ENCODE data around the gene SYNCRIP.
"Not testable (repeated sequence)": the region's sequence is repeated elsewhere in the genome, so short reads cannot be mapped to it uniquely, and the experiment has no call there.

SYNCRIP gene

DNA sequence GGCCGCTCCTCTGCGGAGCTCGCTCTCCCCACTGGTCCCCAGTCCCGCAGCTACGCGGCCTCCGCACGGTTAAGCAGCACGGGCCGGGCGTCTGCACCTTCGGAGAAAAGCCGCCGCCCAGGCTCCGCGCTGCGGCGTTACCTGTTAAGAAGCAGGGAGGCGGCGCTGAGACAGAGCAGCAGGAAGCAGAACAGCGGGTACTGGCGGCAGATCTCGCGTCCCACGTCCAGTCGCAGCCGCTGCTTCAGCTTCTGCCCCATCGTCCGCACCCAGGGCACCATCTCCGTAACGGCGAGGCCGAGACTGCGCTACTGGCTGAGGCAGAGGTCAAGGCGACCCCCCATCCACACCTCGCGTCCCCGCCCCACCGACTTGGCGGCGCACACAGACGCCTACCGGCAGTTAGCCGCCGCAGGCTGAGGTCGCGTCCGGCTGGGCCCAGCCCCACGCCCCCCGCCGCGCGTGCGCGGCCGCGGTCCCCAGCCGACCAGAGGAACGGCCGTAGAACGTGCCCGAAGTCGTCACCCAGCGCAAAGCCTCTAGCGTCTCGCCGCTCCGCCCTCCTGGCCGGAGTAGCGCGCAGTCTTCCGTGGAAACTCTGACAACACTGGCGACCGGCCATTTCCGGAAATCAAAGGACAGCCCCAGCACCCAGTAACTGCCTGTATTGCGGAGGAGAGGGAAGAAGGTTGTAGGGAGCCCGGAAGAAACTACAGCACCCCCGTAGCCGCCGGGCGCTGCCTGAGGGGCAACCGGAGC, 49.1 kb downstream of the SYNCRIP start, which contains the start of gene SNX14:
SNX14 (minus strand) TSS at position 421 of the 759 bp plus-strand sequence; CDS start at position 281, 140 bp downstream.
- peak; percentile 19 for DNase-seq

DNA sequence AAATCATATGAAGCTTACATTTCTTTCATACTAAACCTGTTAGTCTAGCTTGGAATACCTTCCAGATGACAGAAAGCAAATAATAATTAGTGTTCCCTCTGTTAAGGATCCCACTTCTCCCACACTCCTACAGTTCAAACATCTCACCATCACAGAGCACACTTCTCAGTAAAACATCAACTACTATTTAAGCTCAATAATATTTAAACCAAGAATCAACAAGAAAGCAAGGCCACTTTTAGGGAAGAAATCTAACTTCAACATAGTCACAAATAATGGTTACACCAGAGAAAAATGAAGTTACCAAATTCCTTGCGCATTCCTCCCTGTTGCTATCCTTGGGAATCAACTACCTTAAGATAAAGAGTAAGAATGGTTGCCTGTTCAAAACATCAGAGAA, 50.7 kb downstream of the SYNCRIP start:
- no peak for DNase-seq

DNA sequence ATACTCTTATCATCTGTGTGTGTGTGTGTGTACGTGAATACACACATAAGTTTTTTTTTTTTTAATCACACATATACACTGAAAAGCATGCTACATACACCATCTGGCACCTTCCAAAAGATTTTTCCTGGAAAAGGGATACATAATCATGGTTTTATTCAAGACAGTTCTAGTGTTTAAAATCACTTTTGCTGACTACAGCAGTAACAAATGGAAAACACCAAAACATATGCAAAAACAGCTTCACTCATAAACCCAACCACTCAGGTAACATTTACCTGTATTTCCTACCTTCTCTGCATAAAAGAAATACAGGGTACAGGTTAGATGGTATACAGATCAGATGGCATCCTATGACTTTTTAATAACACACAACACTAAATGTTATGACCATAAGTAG, 51.5 kb downstream of the SYNCRIP start:
- DNase-seq: no peak

DNA sequence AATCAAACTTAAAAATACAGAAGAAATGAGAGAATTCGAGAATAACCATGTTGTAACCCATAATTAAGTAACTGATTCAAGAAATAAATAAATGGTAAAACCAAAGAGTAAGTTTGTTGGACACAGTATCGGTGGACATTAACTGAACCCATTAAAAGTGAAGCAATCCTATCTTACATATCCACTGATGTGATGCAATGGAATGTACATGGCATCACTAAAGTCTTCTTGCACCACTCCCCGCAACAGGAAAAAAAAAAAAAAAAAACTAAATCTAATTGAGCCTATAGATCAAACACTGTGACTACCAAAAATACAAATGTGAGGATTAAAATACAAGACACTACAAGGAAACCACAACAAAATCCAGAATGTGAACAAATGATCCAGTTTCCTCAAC, 56.9 kb downstream of the SYNCRIP start:
- no peak for DNase-seq

DNA sequence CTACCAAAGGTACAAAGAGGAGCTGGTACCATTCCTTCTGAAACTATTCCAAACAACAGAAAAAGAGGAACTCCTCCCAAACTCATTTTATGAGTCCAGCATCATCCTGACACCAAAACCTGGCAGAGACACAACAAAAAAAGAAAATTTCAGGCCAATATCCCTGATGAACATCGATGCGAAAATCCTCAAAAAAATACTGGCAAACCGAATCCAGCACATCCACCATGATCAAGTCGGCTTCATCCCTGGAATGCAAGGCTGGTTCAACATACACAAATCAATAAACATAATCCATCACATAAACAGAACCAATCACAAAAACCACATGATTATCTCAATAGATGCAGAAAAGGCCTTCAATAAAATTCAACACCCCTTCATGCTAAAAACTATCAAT, 59.9 kb downstream of the SYNCRIP start:
- DNase-seq: not testable (repeated sequence)

DNA sequence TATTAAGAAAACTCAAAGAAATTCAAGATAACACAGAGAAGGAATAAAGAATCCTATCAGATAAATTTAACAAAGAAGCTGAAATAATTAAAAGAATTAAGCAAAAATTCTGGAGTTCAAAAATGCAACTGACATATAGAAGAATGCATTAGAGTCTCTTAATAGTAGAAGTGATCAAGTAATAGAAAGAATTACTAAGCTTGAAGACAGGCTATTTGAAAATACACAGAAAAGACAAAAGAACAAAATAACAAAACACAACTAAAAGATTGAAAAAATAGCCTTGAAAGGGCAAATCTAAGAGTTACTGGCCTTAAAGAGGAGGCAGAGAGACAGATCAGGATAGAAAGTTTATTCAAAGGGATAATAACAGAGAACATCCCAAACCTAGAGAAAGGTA, 61.1 kb downstream of the SYNCRIP start:
- no peak for DNase-seq

DNA sequence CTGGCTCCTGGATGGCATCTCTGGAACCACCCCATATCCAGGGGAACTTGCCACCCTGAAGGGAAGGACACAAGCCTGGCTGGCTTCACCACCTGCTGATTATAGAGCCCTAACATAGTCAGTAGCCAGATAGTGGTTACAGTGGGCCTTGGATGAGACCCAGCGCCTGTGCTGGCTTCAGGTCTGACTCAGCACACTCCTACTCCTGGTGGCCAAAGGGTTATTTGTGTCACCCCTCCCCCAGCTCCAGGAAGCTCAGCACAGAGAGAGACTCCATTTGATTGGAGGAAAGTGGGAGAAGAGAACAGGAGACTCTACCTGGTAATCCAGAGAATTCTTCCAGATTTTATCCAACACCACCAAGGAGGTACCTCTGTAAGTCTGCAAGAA, 61.8 kb downstream of the SYNCRIP start:
- DNase-seq: no peak

DNA sequence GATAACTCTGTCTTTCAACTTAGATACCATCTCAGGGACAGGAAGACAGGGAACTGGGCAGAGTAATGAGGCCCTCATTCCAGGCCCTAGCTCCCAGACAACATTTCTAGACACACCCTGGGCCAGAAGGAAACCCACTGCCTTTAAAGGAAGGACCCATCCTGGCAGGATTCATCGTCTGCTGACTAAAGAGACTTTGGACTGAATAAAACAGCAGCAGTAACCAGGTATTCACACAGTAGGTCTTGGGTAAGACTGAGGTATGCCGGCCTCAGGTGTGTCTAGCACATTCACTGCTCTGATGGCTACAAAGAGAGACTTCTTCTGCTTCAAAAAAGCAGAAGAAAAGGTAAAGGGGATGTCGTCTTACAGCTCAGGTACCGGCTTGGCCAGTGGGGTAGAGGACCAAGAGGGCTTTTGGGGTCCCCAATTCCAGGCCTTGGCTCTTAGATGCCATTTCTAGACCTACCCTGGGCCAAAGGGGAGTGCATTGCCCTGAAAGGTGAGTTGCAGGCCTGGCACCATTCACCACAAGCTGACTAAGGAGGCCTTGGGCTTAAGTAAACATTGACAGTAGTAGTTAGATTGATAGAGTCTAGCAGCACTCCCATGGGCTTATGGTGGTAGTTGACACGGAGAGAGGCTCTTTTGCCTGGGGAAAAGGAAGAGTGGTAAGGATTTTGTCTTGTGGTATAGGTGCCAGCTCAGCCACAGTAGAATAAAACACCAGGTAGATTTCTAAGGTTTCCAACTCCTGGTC, 62.4 kb downstream of the SYNCRIP start:
- DNase-seq: no peak

DNA sequence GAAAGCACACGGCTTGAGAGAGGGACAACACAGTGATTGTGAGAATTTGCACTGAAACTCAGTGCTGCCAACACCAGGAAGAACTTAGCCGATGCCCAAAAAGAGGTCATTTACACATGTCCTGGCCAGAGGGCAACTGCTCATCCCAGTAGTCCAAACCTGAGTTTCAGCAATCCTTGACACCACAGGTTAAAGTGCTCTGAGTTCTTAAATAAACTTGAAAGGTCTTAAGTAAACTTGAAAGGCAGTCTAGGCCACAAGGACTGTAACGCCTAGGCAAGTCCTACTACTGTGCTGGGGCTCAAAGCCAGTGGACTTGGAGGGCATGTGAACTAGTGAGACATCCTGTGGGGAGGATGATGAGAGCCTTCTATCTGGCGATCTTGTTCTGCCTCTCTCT, 63.1 kb downstream of the SYNCRIP start:
- DNase-seq: no peak

DNA sequence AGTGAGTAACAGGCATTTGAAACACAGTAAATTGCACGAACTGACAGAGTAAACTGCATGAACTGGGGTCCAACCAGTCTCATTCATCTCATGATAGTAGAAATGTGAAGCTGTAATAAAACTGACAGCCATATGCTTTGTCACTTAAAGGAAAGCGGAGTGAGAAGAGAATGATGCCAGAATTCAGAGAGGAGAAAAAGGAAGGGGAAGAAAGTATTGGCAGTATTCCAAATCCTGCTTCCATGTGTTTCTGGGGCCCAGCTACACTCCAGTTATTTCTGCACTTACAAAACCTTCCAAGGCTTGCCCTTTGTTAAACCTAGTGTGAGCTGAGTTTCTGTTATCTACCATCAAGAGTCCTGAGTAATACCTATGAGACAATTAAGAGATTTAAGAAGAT, 66.2 kb downstream of the SYNCRIP start:
- no peak for DNase-seq

DNA sequence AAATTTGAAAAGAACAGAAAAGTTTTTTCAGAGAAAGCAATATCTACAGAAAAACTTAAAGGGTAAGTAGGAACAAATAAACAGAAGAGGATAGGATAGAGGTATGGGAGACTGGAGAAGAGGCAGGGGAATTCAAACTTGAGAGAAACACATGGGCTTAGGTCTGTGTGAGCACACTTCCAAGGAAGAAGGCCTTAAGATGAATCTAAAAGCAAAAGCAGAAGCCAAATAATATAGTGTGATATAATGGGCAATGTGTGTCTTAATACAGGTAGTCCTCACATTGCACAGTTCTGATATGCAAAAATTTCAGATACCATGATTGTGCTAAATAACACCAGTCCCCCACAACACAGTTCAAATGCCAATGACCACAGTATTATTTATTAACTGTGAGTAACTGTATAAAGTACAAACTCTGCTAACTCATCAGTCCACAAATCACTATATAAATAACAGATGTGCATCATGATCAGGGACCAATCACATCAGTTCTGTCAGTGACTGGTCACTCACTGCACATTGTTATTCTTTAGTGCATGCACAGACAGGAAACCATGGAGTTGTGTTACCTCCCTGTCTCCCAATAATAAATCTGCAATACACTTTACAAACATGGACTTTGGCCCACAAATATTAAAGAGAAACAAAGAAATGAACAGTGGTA, 67.6 kb downstream of the SYNCRIP start:
- no peak for DNase-seq

DNA sequence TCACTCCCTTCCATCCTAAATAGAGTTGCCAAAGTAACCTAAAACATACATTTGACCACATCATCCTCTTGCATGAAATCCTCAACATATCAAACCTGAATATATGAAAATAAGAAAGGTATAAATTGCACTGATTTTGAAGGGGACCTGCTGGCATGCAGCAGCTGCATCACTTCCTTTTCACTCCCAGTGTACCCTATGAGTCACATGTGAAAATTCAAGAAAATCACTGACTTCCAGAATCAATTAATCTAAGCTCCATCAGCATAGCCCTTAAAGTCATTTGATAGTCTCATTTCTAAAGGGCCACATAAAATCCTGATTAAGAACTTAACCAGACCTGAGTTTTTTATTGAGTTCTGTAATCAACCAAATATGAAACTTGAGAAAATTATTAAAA, 73.4 kb downstream of the SYNCRIP start:
- no peak for DNase-seq

DNA sequence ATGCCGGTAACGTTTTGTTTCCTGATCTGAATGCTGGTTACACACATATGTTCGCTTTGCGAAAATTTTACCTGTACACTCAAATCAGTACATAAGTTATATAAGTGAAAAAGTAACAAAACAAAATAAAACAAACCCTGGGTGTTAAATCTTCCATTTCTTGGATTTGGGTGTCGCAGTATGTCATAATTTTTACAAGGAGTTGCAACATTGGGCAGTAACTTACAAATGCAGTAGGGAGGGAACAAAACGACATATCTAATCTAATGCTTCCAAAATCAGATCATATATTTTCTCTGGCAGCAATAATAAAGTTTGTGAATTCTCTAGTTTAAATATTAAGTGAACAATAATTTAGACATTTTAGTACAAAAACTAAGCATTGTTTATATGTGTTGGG, 74.3 kb downstream of the SYNCRIP start:
- no peak for DNase-seq

DNA sequence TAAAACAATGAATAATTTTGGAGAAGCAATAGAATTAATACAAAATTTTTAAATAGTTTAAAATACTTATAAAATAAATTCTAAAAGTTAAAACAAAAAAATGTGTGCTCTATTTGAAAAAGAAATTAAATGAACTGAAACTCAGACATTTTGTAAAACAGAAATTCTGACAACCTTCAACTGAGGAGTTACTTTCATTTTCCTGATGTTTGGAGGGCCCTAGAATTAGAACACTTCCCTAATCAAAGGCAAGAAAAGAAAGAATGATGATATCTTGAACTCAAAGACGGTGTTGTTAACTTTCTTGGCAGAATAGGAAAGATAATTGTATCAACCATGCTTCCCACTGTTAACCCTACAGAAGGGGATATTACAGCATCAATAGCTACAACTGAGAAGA, 77.0 kb downstream of the SYNCRIP start:
- no peak for DNase-seq

DNA sequence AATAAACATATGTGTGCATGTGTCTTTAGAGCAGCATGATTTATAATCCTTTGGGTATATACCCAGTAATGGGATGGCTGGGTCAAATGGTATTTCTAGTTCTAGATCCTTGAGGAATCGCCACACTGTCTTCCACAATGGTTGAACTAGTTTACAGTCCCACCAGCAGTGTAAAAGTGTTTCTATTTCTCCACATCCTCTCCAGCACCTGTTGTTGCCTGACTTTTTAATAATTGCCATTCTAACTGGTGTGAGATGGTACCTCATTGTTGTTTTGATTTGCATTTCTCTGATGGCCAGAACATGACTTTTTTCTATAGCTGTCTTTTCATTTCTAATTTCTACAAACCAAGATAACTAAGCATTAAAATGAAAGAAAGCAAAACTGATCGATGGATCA, 78.5 kb downstream of the SYNCRIP start:
- not testable (repeated sequence) for DNase-seq

Measured in NCI-H1436 treated with DMSO at 0.1 percent for 48 hours (cell line).